Measurements from ENCODE around the gene ADAMTS17.

ADAMTS17 gene

GRCh38 chr15:100350434-100351226 lies 8.9 kb upstream of the ADAMTS17 start:
- Histone ChIP-seq H3K36me3 (no peaks in the 10 kb centered on the region), H3K9ac (no peak overlapping the region), H3K4me1 (peaks cover 8% of the 10 kb centered on the region; the same call in 1 of the 2 replicates), H4K20me1 (no peaks in the 10 kb centered on the region), H3K4me2 (peak overlapping the region; percentile 84), H3K4me3 (no peak overlapping the region), H3K9me3 (peaks cover 14% of the 10 kb centered on the region), H3K27me3 (peaks cover 17% of the 10 kb centered on the region), H3K27ac (no peak overlapping the region)
- TF ChIP-seq Cebpa-rat (IDR thresholded peaks at IDR 0.05): 0 out of 2 replicates have a peak, but pooled peaks have one; percentile 45

GRCh38 chr15:100349696-100350433 lies 8.1 kb upstream of the ADAMTS17 start:
- Histone ChIP-seq H4K20me1 (no peaks in the 10 kb centered on the region), H3K27me3 (peaks cover 17% of the 10 kb centered on the region), H3K4me3 (peak overlapping the region; percentile 73), H3K36me3 (no peaks in the 10 kb centered on the region), H3K9me3 (peaks cover 14% of the 10 kb centered on the region), H3K4me1 (peaks cover 8% of the 10 kb centered on the region; the same call in 1 of the 2 replicates), H3K4me2 (peak overlapping the region; percentile 84), H3K27ac (peak overlapping the region; percentile 78), H3K9ac (peak overlapping the region; percentile 79)
- TF ChIP-seq Cebpa-rat (IDR thresholded peaks at IDR 0.05): no peak

- H3K4me1 ChIP-seq: peaks cover 8% of the 10 kb centered on the region; the same call in 1 of the 2 replicates
- H3K4me3 ChIP-seq: peak overlapping the region; percentile 73
- H3K9me3 ChIP-seq: peaks cover 14% of the 10 kb centered on the region
- H3K36me3 ChIP-seq: no peaks in the 10 kb centered on the region
- TF ChIP-seq Cebpa-rat (IDR thresholded peaks at IDR 0.05): no peak
- H3K27ac ChIP-seq: no peak overlapping the region
- H3K27me3 ChIP-seq: peaks cover 17% of the 10 kb centered on the region
- H3K9ac ChIP-seq: no peak overlapping the region
- H3K4me2 ChIP-seq: peak overlapping the region; percentile 84
- no peaks in the 10 kb centered on the region for H4K20me1 ChIP-seq
These were observed 7.5 kb upstream of the ADAMTS17 start for GRCh38 chr15:100349321-100349695.

DNA sequence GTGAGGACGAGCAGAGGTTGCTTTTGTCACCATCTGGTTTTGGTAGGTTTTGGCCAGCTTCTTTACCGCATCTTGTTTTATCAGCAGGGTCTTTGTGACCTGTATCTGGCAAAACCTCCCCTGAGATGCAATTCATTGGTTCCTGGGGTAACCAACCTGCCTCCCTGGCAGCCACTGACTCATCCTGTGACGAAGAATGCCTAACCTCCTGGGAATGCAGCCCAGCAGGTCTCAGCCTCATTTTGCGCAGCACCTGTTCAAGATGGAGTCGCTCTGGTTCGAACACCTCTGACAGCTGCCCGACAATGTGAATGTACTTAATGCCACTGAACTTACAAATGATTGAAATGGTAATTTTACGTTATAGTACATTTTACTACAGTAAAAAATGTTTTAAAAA lies 6.8 kb upstream of the ADAMTS17 start:
- no peak for TF ChIP-seq Cebpa-rat (IDR thresholded peaks at IDR 0.05)
- Histone ChIP-seq H3K27me3 (peaks cover 17% of the 10 kb centered on the region), H3K9ac (no peak overlapping the region), H3K4me1 (peaks cover 8% of the 10 kb centered on the region; the same call in 1 of the 2 replicates), H3K36me3 (no peaks in the 10 kb centered on the region), H3K27ac (no peak overlapping the region), H3K4me3 (no peak overlapping the region), H4K20me1 (no peaks in the 10 kb centered on the region), H3K9me3 (peaks cover 14% of the 10 kb centered on the region), H3K4me2 (no peak overlapping the region)

GRCh38 chr15:100346866-100347512 lies 5.2 kb upstream of the ADAMTS17 start:
- H3K9ac ChIP-seq: no peak overlapping the region
- no peak overlapping the region for H3K4me2 ChIP-seq
- H3K4me1 ChIP-seq: peaks cover 8% of the 10 kb centered on the region; the same call in 1 of the 2 replicates
- peaks cover 11% of the 10 kb centered on the region; the same call in 1 of the 2 replicates for H3K9me3 ChIP-seq
- no peak overlapping the region for H3K27ac ChIP-seq
- no peak for TF ChIP-seq Cebpa-rat (IDR thresholded peaks at IDR 0.05)
- H3K36me3 ChIP-seq: no peaks in the 10 kb centered on the region
- no peak overlapping the region for H3K4me3 ChIP-seq
- H4K20me1 ChIP-seq: no peaks in the 10 kb centered on the region
- peaks cover 21% of the 10 kb centered on the region for H3K27me3 ChIP-seq

- H3K4me3 ChIP-seq: no peak overlapping the region
- H3K36me3 ChIP-seq: no peaks in the 10 kb centered on the region
- no peak overlapping the region for H3K4me2 ChIP-seq
- peaks cover 6% of the 10 kb centered on the region; the same call in 1 of the 2 replicates for H4K20me1 ChIP-seq
- no peak for TF ChIP-seq Cebpa-rat (IDR thresholded peaks at IDR 0.05)
- H3K9me3 ChIP-seq: peaks cover 5% of the 10 kb centered on the region; the same call in 1 of the 2 replicates
- H3K27me3 ChIP-seq: peaks cover 30% of the 10 kb centered on the region
- H3K27ac ChIP-seq: no peak overlapping the region
- H3K4me1 ChIP-seq: peaks cover 8% of the 10 kb centered on the region; the same call in 1 of the 2 replicates
- no peak overlapping the region for H3K9ac ChIP-seq
These were observed 3.7 kb upstream of the ADAMTS17 start for GRCh38 chr15:100345438-100345837.

DNA sequence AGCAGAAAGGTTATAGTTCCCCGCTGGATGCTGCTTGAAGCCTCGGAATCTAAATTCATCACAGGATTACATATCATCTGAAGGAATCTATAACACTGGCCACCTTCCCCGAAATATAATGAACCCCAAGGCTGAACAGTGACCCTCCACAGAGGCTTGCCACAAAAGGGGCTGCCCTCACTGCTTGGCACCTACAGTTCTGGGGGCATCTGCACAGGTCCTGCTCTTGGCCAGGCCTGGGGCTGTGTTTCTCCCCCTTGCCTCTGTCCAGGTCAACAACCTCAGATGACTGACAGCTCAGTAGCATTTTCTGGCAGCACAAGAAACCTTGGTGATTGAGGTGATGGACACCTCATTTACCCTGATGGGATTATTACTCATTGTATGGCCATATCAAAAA lies 1.5 kb upstream of the ADAMTS17 start:
- no peaks in the 10 kb centered on the region for H3K36me3 ChIP-seq
- no peaks in the 10 kb centered on the region for H3K4me1 ChIP-seq
- H3K4me2 ChIP-seq: no peak overlapping the region
- peaks cover 12% of the 10 kb centered on the region; the same call in 1 of the 2 replicates for H4K20me1 ChIP-seq
- H3K9ac ChIP-seq: no peak overlapping the region
- no peak overlapping the region for H3K27ac ChIP-seq
- H3K27me3 ChIP-seq: peaks cover 29% of the 10 kb centered on the region
- TF ChIP-seq Cebpa-rat (IDR thresholded peaks at IDR 0.05): no peak
- no peak overlapping the region for H3K4me3 ChIP-seq
- no peaks in the 10 kb centered on the region for H3K9me3 ChIP-seq

- H3K4me3 ChIP-seq: peak overlapping the region; percentile 87
- no peaks in the 10 kb centered on the region for H3K4me1 ChIP-seq
- H3K36me3 ChIP-seq: no peaks in the 10 kb centered on the region
- H3K9me3 ChIP-seq: no peaks in the 10 kb centered on the region
- peaks cover 12% of the 10 kb centered on the region; the same call in 1 of the 2 replicates for H4K20me1 ChIP-seq
- peaks cover 29% of the 10 kb centered on the region for H3K27me3 ChIP-seq
- peak overlapping the region; percentile 100 for H3K4me2 ChIP-seq
- H3K9ac ChIP-seq: peak overlapping the region; percentile 73
- no peak for TF ChIP-seq Cebpa-rat (IDR thresholded peaks at IDR 0.05)
- no peak overlapping the region for H3K27ac ChIP-seq
These were observed 481 bp downstream of the ADAMTS17 start for GRCh38 chr15:100341239-100341749.

- peak overlapping the region; percentile 87 for H3K4me3 ChIP-seq
- no peaks in the 10 kb centered on the region for H3K9me3 ChIP-seq
- H3K36me3 ChIP-seq: no peaks in the 10 kb centered on the region
- H3K27ac ChIP-seq: no peak overlapping the region
- H3K4me1 ChIP-seq: no peaks in the 10 kb centered on the region
- H3K9ac ChIP-seq: 0 out of 2 replicates have a peak overlapping the region, but pooled peaks have one; percentile 73
- no peak for TF ChIP-seq Cebpa-rat (IDR thresholded peaks at IDR 0.05)
- peak overlapping the region; percentile 100 for H3K4me2 ChIP-seq
- peaks cover 29% of the 10 kb centered on the region for H3K27me3 ChIP-seq
- H4K20me1 ChIP-seq: peaks cover 12% of the 10 kb centered on the region; the same call in 1 of the 2 replicates
These were observed 995 bp downstream of the ADAMTS17 start for GRCh38 chr15:100340721-100341238.

All from BLaER1 (cell line).